Measurements from ENCODE around the gene UGT1A8.

Gene UGT1A8

GRCh38 chr2:233768076-233768475, 150.6 kb downstream of the UGT1A8 start:
- Histone ChIP-seq H3K4me1 (ENCODE audit: control insufficient read depth, insufficient read depth, low read length) (no peaks in the 10 kb centered on the region), H3K9ac (ENCODE audit: low read length) (no peak overlapping the region), H3K36me3 (ENCODE audit: control insufficient read depth, insufficient read depth, low read length) (no peaks in the 10 kb centered on the region), H3K27me3 (ENCODE audit: control insufficient read depth, insufficient read depth, low read length) (no peaks in the 10 kb centered on the region), H3K4me3 (ENCODE audit: low read length) (no peak overlapping the region), H3K27ac (ENCODE audit: low read depth, low read length) (no peak overlapping the region)

GRCh38 chr2:233769260-233769659, 151.8 kb downstream of the UGT1A8 start:
- no peaks in the 10 kb centered on the region for H3K27me3 ChIP-seq (ENCODE audit: control insufficient read depth, insufficient read depth, low read length)
- no peak overlapping the region for H3K27ac ChIP-seq (ENCODE audit: low read depth, low read length)
- no peaks in the 10 kb centered on the region for H3K36me3 ChIP-seq (ENCODE audit: control insufficient read depth, insufficient read depth, low read length)
- H3K4me1 ChIP-seq (ENCODE audit: control insufficient read depth, insufficient read depth, low read length) = no peaks in the 10 kb centered on the region
- no peak overlapping the region for H3K4me3 ChIP-seq (ENCODE audit: low read length)
- no peak overlapping the region for H3K9ac ChIP-seq (ENCODE audit: low read length)

GRCh38 chr2:233772153-233772552, 154.7 kb downstream of the UGT1A8 start:
- Histone ChIP-seq H3K36me3 (ENCODE audit: control insufficient read depth, insufficient read depth, low read length) (no peaks in the 10 kb centered on the region), H3K9ac (ENCODE audit: low read length) (no peak overlapping the region), H3K4me3 (ENCODE audit: low read length) (no peak overlapping the region), H3K27me3 (ENCODE audit: control insufficient read depth, insufficient read depth, low read length) (no peaks in the 10 kb centered on the region), H3K27ac (ENCODE audit: low read depth, low read length) (no peak overlapping the region), H3K4me1 (ENCODE audit: control insufficient read depth, insufficient read depth, low read length) (no peaks in the 10 kb centered on the region)

GRCh38 chr2:233772583-233772982, 155.2 kb downstream of the UGT1A8 start:
- no peaks in the 10 kb centered on the region for H3K4me1 ChIP-seq (ENCODE audit: control insufficient read depth, insufficient read depth, low read length)
- H3K27ac ChIP-seq (ENCODE audit: low read depth, low read length) = no peak overlapping the region
- no peak overlapping the region for H3K4me3 ChIP-seq (ENCODE audit: low read length)
- H3K27me3 ChIP-seq (ENCODE audit: control insufficient read depth, insufficient read depth, low read length) = no peaks in the 10 kb centered on the region
- no peaks in the 10 kb centered on the region for H3K36me3 ChIP-seq (ENCODE audit: control insufficient read depth, insufficient read depth, low read length)
- no peak overlapping the region for H3K9ac ChIP-seq (ENCODE audit: low read length)

GRCh38 chr2:233773854-233774253, 156.4 kb downstream of the UGT1A8 start:
- H3K4me3 ChIP-seq (ENCODE audit: low read length) = no peak overlapping the region
- no peak overlapping the region for H3K27ac ChIP-seq (ENCODE audit: low read depth, low read length)
- no peaks in the 10 kb centered on the region for H3K4me1 ChIP-seq (ENCODE audit: control insufficient read depth, insufficient read depth, low read length)
- H3K27me3 ChIP-seq (ENCODE audit: control insufficient read depth, insufficient read depth, low read length) = no peaks in the 10 kb centered on the region
- H3K36me3 ChIP-seq (ENCODE audit: control insufficient read depth, insufficient read depth, low read length) = no peaks in the 10 kb centered on the region
- H3K9ac ChIP-seq (ENCODE audit: low read length) = no peak overlapping the region

- Histone ChIP-seq H3K4me1 (ENCODE audit: control insufficient read depth, insufficient read depth, low read length) (no peaks in the 10 kb centered on the region), H3K4me3 (ENCODE audit: low read length) (no peak overlapping the region)
Measured at GRCh38 chr2:233775414-233775813, 158.0 kb downstream of the UGT1A8 start.

GRCh38 chr2:233778030-233778429, 160.6 kb downstream of the UGT1A8 start, which contains the start of gene MROH2A:
TSS of gene MROH2A (plus strand) at chr2:233778330. CDS start at chr2:233779359, 1,029 bp downstream.
- Histone ChIP-seq H3K36me3 (ENCODE audit: control insufficient read depth, insufficient read depth, low read length) (no peaks in the 10 kb centered on the region), H3K9ac (ENCODE audit: low read length) (no peak within 1 kb of the TSS), H3K4me1 (ENCODE audit: control insufficient read depth, insufficient read depth, low read length) (no peaks in the 10 kb centered on the region), H3K27me3 (ENCODE audit: control insufficient read depth, insufficient read depth, low read length) (no peaks in the 10 kb centered on the region), H3K4me3 (ENCODE audit: low read length) (no peak within 1 kb of the TSS), H3K27ac (ENCODE audit: low read depth, low read length) (no peak within 1 kb of the TSS)

More at GRCh38 chr2:233775414-233775813, 158.0 kb downstream of the UGT1A8 start:
- Histone ChIP-seq H3K36me3 (ENCODE audit: control insufficient read depth, insufficient read depth, low read length) (no peaks in the 10 kb centered on the region), H3K27ac (ENCODE audit: low read depth, low read length) (no peak overlapping the region), H3K27me3 (ENCODE audit: control insufficient read depth, insufficient read depth, low read length) (no peaks in the 10 kb centered on the region), H3K9ac (ENCODE audit: low read length) (no peak overlapping the region)

- Histone ChIP-seq H3K4me1 (ENCODE audit: control insufficient read depth, insufficient read depth, low read length) (no peaks in the 10 kb centered on the region), H3K27me3 (ENCODE audit: control insufficient read depth, insufficient read depth, low read length) (no peaks in the 10 kb centered on the region), H3K36me3 (ENCODE audit: control insufficient read depth, insufficient read depth, low read length) (no peaks in the 10 kb centered on the region), H3K27ac (ENCODE audit: low read depth, low read length) (no peak overlapping the region), H3K9ac (ENCODE audit: low read length) (no peak overlapping the region), H3K4me3 (ENCODE audit: low read length) (no peak overlapping the region)
Measured at GRCh38 chr2:233779722-233780121, 162.3 kb downstream of the UGT1A8 start.

- Histone ChIP-seq H3K9ac (ENCODE audit: low read length) (no peak overlapping the region), H3K4me1 (ENCODE audit: control insufficient read depth, insufficient read depth, low read length) (no peaks in the 10 kb centered on the region), H3K36me3 (ENCODE audit: control insufficient read depth, insufficient read depth, low read length) (no peaks in the 10 kb centered on the region), H3K4me3 (ENCODE audit: low read length) (no peak overlapping the region), H3K27me3 (ENCODE audit: control insufficient read depth, insufficient read depth, low read length) (no peaks in the 10 kb centered on the region), H3K27ac (ENCODE audit: low read depth, low read length) (no peak overlapping the region)
Measured at GRCh38 chr2:233780771-233781170, 163.3 kb downstream of the UGT1A8 start.

GRCh38 chr2:233789554-233789953, 172.1 kb downstream of the UGT1A8 start:
- Histone ChIP-seq H3K4me1 (ENCODE audit: control insufficient read depth, insufficient read depth, low read length) (no peaks in the 10 kb centered on the region), H3K9ac (ENCODE audit: low read length) (no peak overlapping the region), H3K27ac (ENCODE audit: low read depth, low read length) (no peak overlapping the region), H3K36me3 (ENCODE audit: control insufficient read depth, insufficient read depth, low read length) (no peaks in the 10 kb centered on the region), H3K27me3 (ENCODE audit: control insufficient read depth, insufficient read depth, low read length) (peaks cover 2% of the 10 kb centered on the region), H3K4me3 (ENCODE audit: low read length) (no peak overlapping the region)

- H3K4me1 ChIP-seq (ENCODE audit: control insufficient read depth, insufficient read depth, low read length) = no peaks in the 10 kb centered on the region
- no peak overlapping the region for H3K27ac ChIP-seq (ENCODE audit: low read depth, low read length)
- peaks cover 2% of the 10 kb centered on the region for H3K27me3 ChIP-seq (ENCODE audit: control insufficient read depth, insufficient read depth, low read length)
Measured at GRCh38 chr2:233791151-233791882, 173.9 kb downstream of the UGT1A8 start.

GRCh38 chr2:233791883-233792329, 174.5 kb downstream of the UGT1A8 start:
- peaks cover 2% of the 10 kb centered on the region for H3K27me3 ChIP-seq (ENCODE audit: control insufficient read depth, insufficient read depth, low read length)

More at GRCh38 chr2:233791151-233791882, 173.9 kb downstream of the UGT1A8 start:
- H3K36me3 ChIP-seq (ENCODE audit: control insufficient read depth, insufficient read depth, low read length) = no peaks in the 10 kb centered on the region
- no peak overlapping the region for H3K9ac ChIP-seq (ENCODE audit: low read length)
- no peak overlapping the region for H3K4me3 ChIP-seq (ENCODE audit: low read length)

GRCh38 chr2:233792720-233793119, 175.3 kb downstream of the UGT1A8 start:
- Histone ChIP-seq H3K9ac (ENCODE audit: low read length) (no peak overlapping the region), H3K36me3 (ENCODE audit: control insufficient read depth, insufficient read depth, low read length) (no peaks in the 10 kb centered on the region), H3K4me1 (ENCODE audit: control insufficient read depth, insufficient read depth, low read length) (no peaks in the 10 kb centered on the region)

More at GRCh38 chr2:233791883-233792329, 174.5 kb downstream of the UGT1A8 start:
- Histone ChIP-seq H3K36me3 (ENCODE audit: control insufficient read depth, insufficient read depth, low read length) (no peaks in the 10 kb centered on the region), H3K4me1 (ENCODE audit: control insufficient read depth, insufficient read depth, low read length) (no peaks in the 10 kb centered on the region), H3K27ac (ENCODE audit: low read depth, low read length) (no peak overlapping the region), H3K4me3 (ENCODE audit: low read length) (no peak overlapping the region), H3K9ac (ENCODE audit: low read length) (no peak overlapping the region)

More at GRCh38 chr2:233792720-233793119, 175.3 kb downstream of the UGT1A8 start:
- peaks cover 2% of the 10 kb centered on the region for H3K27me3 ChIP-seq (ENCODE audit: control insufficient read depth, insufficient read depth, low read length)
- no peak overlapping the region for H3K4me3 ChIP-seq (ENCODE audit: low read length)
- H3K27ac ChIP-seq (ENCODE audit: low read depth, low read length) = no peak overlapping the region

Data from rectal smooth muscle tissue (tissue), 1 donor.